HepG2 (cell line): ENCODE results near the gene FOXR1. TPM values are rescaled to one million over a fixed set of nuclear protein-coding genes. Genes with fewer than 3 reads are reported as not detected.
A peak's percentile ranks its signal among the peaks of the same experiment; 100 is the strongest.

Source experiments
- ATAC-seq: fragments of 200-7000 bp; cut with Tn5 transposase; 3 replicates; pipeline ENCODE4 v1.9.1; 2020; ENCODE audit warnings: mild to moderate bottlenecking, moderate library complexity
- BruUV-seq: library from RNA; stranded (reverse); fragments of 400-500 nt; replicated peaks from 2 replicates; lab custom pipeline; 2021; lab: Mats Ljungman, UMichigan
- CTCF ChIA-PET: fragments of 300-600 bp; formaldehyde crosslinking; extraction: SDS; loops from one replicate; lab custom pipeline; 2021; ENCODE audit warnings: low total read pairs, inconsistent platforms, low intra/inter-chr PET ratio; lab: Yijun Ruan, JAX
- POLR2A ChIA-PET: fragments of 350-600 bp; sonication (Branson Sonifier 250); formaldehyde crosslinking; loops from one replicate; lab custom pipeline; 2020; ENCODE audit warnings: antibody characterized with exemption, inconsistent platforms; lab: Yijun Ruan, JAX
- DNase-seq: peaks from one replicate; pipeline ENCODE4 v3.0.0-alpha.2; 2015; ENCODE audit warnings: low spot score
- FAIRE-seq: peaks from 3 replicates; lab custom pipeline; 2011; peaks lifted over from hg19 to GRCh38; lab: Jason Lieb, UNC
- H2AFZ ChIP-seq: one replicate; pipeline ENCODE4 v1.6.1; 2011; ENCODE audit warnings: low read length, inconsistent platforms
- H3K27ac ChIP-seq: fragments of 300-600 bp; 3 replicates; pipeline ENCODE4 v1.8.0; 2011; ENCODE audit warnings: mixed run types, mild to moderate bottlenecking, mixed read lengths, low read length, inconsistent platforms; ENCODE audit not compliant: insufficient read depth; ENCODE audit errors: extremely low read length
- H3K27me3 ChIP-seq, 2 experiments: fragments of 200-600 bp in 1 of 2; 2 replicates in 1 of 2; 3 replicates in 1 of 2; pipeline versions ENCODE4 v1.6.0 to v1.8.0; 2011; ENCODE audit warnings: low read length in 2 of 2, mild to moderate bottlenecking in 2 of 2, moderate library complexity in 2 of 2, inconsistent platforms in 1 of 2; ENCODE audit not compliant: insufficient read depth in 2 of 2, control insufficient read depth in 1 of 2
- H3K36me3 ChIP-seq, 2 experiments: fragments of 200-600 bp in 1 of 2; replicated peaks in 1 of 2; 2 replicates in 1 of 2; 3 replicates in 1 of 2; pipeline versions ENCODE4 v1.5.1 to v1.8.0; 2011; ENCODE audit warnings: low read length in 2 of 2, inconsistent platforms in 1 of 2; ENCODE audit not compliant: insufficient read depth in 2 of 2, control insufficient read depth in 1 of 2
- H3K4me1 ChIP-seq: 2 replicates; pipeline ENCODE4 v1.5.1; 2012; ENCODE audit warnings: low read length, inconsistent platforms; ENCODE audit not compliant: insufficient read depth
- H3K4me2 ChIP-seq: 2 replicates; pipeline ENCODE4 v1.6.0; 2011; ENCODE audit warnings: low read depth, low read length, inconsistent platforms
- H3K4me3 ChIP-seq, 3 experiments: fragments of 200-600 bp in 1 of 3; sonication (generic), shearing (Covaris generic) in 1 of 3; replicated peaks in 1 of 3; 2 replicates each; pipeline ENCODE4 v1.5.1; 2011 to 2016; ENCODE audit warnings: low read length in 3 of 3, inconsistent platforms in 2 of 3, low read depth in 2 of 3, mild to moderate bottlenecking in 2 of 3, control low read depth in 1 of 3, mixed read lengths in 1 of 3; ENCODE audit not compliant: insufficient read depth in 1 of 3
- H3K79me2 ChIP-seq: one replicate; pipeline ENCODE4 v1.6.1; 2011; ENCODE audit warnings: low read length, inconsistent platforms; ENCODE audit not compliant: insufficient read depth
- H3K9ac ChIP-seq: 2 replicates; pipeline ENCODE4 v1.6.0; 2011; ENCODE audit warnings: mild to moderate bottlenecking, low read depth, low read length, inconsistent platforms; ENCODE audit not compliant: insufficient read depth
- H3K9me3 ChIP-seq: 2 replicates; pipeline ENCODE4 v1.5.1; 2012; ENCODE audit warnings: mild to moderate bottlenecking, low read length
- H4K20me1 ChIP-seq: 2 replicates; pipeline ENCODE4 v1.6.0; 2011; ENCODE audit warnings: inconsistent platforms, mild to moderate bottlenecking, low read length, moderate library complexity; ENCODE audit not compliant: insufficient read depth
- AGO2 ChIP-seq: fragments of 200-400 bp; formaldehyde crosslinking; optimal IDR thresholded peaks from 2 replicates; pipeline ENCODE3; 2017; ENCODE audit warnings: mild to moderate bottlenecking, low read depth, low read length, moderate library complexity
- FOXJ3 ChIP-seq: sonication (generic); formaldehyde crosslinking; IDR thresholded peaks from 2 replicates; pipeline ENCODE4 v1.4.0; 2020; ENCODE audit warnings: missing genetic modification reagents, mild to moderate bottlenecking, borderline replicate concordance
- GABPB1 ChIP-seq: IDR thresholded peaks from 2 replicates; pipeline ENCODE4 v1.6.1; 2016; ENCODE audit warnings: mild to moderate bottlenecking, missing genetic modification reagents, moderate library complexity, missing compliant biosample characterization
- HNRNPL ChIP-seq: fragments of 200-400 bp; formaldehyde crosslinking; IDR thresholded peaks from 2 replicates; pipeline ENCODE4 v1.6.1; 2017; ENCODE audit warnings: mild to moderate bottlenecking, low read depth, low read length
- HNRNPLL ChIP-seq: fragments of 200-400 bp; formaldehyde crosslinking; IDR thresholded peaks from 2 replicates; pipeline ENCODE4 v1.6.1; 2017; ENCODE audit warnings: mild to moderate bottlenecking, low read depth, low read length; ENCODE audit not compliant: poor library complexity, severe bottlenecking
- MAZ ChIP-seq, 2 experiments: sonication (generic) in 1 of 2; formaldehyde crosslinking in 1 of 2; IDR thresholded peaks; 2 replicates each; pipeline versions ENCODE4 v1.5.0 to v1.6.1; 2012 to 2020; ENCODE audit warnings: low read depth in 2 of 2, mild to moderate bottlenecking in 2 of 2, borderline replicate concordance in 1 of 2, improper control_type of control experiment in 1 of 2, low read length in 1 of 2, missing genetic modification reagents in 1 of 2, moderate library complexity in 1 of 2
- MYNN ChIP-seq: sonication (generic); formaldehyde crosslinking; IDR thresholded peaks from 2 replicates; pipeline ENCODE4 v1.4.0; 2020; ENCODE audit warnings: mild to moderate bottlenecking, low read depth, missing genetic modification reagents
- NCOR1 ChIP-seq: fragments of 200-600 bp; sonication (generic); IDR thresholded peaks from 2 replicates; pipeline ENCODE4 v1.7.0; 2017; ENCODE audit warnings: antibody characterized with exemption, low read length, borderline replicate concordance
- RBM39 ChIP-seq: fragments of 200-400 bp; formaldehyde crosslinking; IDR thresholded peaks from one replicate; pipeline ENCODE4 v1.6.1; 2018; ENCODE audit warnings: antibody characterized with exemption, mild to moderate bottlenecking, low read depth, low read length; ENCODE audit not compliant: poor library complexity, severe bottlenecking
- SETDB1 ChIP-seq: sonication (generic); formaldehyde crosslinking; IDR thresholded peaks from 2 replicates; pipeline ENCODE4 v1.5.1; 2020; ENCODE audit warnings: missing genetic modification reagents, mild to moderate bottlenecking, borderline replicate concordance
- SIN3A ChIP-seq: IDR thresholded peaks from 2 replicates; pipeline ENCODE4 v1.6.1; 2011; ENCODE audit warnings: low read depth, mild to moderate bottlenecking, control low read depth, low read length, borderline replicate concordance
- SNAI1 ChIP-seq: sonication (generic); formaldehyde crosslinking; IDR thresholded peaks from 2 replicates; pipeline ENCODE4 v1.5.0; 2020; ENCODE audit warnings: mild to moderate bottlenecking, missing genetic modification reagents, borderline replicate concordance
- ZBTB7A ChIP-seq: sonication (generic); formaldehyde crosslinking; IDR thresholded peaks from 2 replicates; pipeline ENCODE4 v1.8.0; 2022; ENCODE audit warnings: mild to moderate bottlenecking, missing genetic modification reagents
- ZFY ChIP-seq: sonication (generic); formaldehyde crosslinking; IDR thresholded peaks from 2 replicates; pipeline ENCODE4 v1.4.0; 2020; ENCODE audit warnings: missing genetic modification reagents
- ZNF264 ChIP-seq: sonication (generic); formaldehyde crosslinking; IDR thresholded peaks from 2 replicates; pipeline ENCODE4 v1.4.0; 2020; ENCODE audit warnings: missing genetic modification reagents
- WGBS: methylation state at CpG from one replicate; pipeline ENCODE4 v1.1.6; 2017; ENCODE audit warnings: low lambda C conversion rate; 5-methylcytosine and 5-hydroxymethylcytosine counted together
- in situ Hi-C: cut with HindIII; loops from 2 replicates; pipeline ENCODE4 v1.10.0; 2017; ENCODE audit warnings: low pct_unique_long_range_greater_than_20kb; ENCODE audit not compliant: extremely low pct_ligation_motif_present
- intact Hi-C: fragments of 100-400 bp; cut with micrococcal nuclease; formaldehyde crosslinking; loops from one replicate; pipeline ENCODE4 v1.10.0; 2022; ENCODE audit not compliant: unreplicated experiment
- polyA plus RNA-seq, 8 experiments: library from polyadenylated mRNA; depleted of rRNA in 3 of 8; stranded (reverse) in 7 of 8; unstranded in 1 of 8; fragments of >200 nt; fragmentation: Illumina TruSeq in 4 of 8; extraction: Trizol in 4 of 8; gene quantifications; 2 replicates each; pipeline versions ENCODE4 v1.2.1 to v1.2.3, GENCODE V29; 2011 to 2016; ENCODE audit warnings: low read depth in 4 of 8, missing spikeins in 1 of 8, mixed read lengths in 1 of 8; ENCODE audit not compliant: insufficient read depth in 1 of 8
- total RNA-seq, 5 experiments: library from RNA; depleted of rRNA; stranded (reverse); fragments of >200 nt; fragmentation: Illumina TruSeq; extraction: Trizol; gene quantifications; 2 replicates each; pipeline ENCODE4 v1.2.3, GENCODE V29; 2016; ENCODE audit warnings: low read depth in 1 of 5
- TF ChIP-seq, protein P1 (sequence below): sonication (generic); formaldehyde crosslinking; IDR thresholded peaks from 2 replicates; pipeline ENCODE4 v1.4.0; 2020; ENCODE audit warnings: missing genetic modification reagents
- TF ChIP-seq, protein P2 (sequence below): sonication (generic); formaldehyde crosslinking; IDR thresholded peaks from 2 replicates; pipeline ENCODE4 v1.4.0; 2020; ENCODE audit warnings: mild to moderate bottlenecking, missing genetic modification reagents, borderline replicate concordance

FOXR1 gene
- total and polyA plus RNA-seq, 2 of the 13 experiments (the other 11 are each of a cell fraction or from before 2014, with no cell fraction given): not detected

DNA sequence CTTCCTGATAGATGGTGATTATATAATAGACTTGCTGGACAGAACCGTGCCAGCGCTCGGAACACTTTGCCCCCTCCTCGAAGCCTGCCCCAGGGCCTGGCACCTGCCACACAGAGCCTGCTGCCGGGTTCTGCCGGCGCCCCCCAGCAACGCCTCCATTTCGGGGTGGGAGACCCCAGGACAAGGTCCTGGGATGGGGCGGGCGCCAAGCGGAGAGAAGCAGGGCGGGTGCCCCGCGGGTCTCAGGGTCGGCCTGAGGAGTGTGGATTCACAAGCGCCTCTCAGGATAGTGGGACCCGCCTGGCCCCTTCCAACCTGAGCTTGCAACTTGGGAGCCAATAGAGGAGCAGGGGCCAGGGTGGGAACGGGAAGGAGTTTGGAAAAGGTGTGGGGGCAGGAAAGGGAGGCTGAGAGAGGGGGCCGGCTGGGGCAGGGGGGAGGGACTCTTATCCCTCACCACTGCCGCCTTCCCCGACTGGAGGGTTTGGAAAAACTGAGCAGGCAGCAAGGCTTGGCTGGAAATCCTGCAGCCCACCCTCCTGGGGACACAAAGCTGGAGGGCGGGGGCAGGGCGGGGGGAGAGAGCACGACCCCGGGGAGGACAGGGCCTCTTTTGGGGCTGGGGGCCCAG, 42.6 kb upstream of the FOXR1 start:
- DNase-seq: peak; percentile 36
- H3K4me2 ChIP-seq: peak overlapping the region; percentile 94
- ChIA-PET POLR2A (no interaction called here), CTCF (interaction anchor here (9.8 kb wide), 1 partner anchor 21 kb away, joined by 188 read pairs; no protein-coding TSS in a partner anchor)
- FAIRE-seq: no peak
- under 1% methylated on average over 16 of the region's 26 CpGs for WGBS
- intact Hi-C loops (loop anchor here (1.0 kb wide), 2 partner anchors 18 to 239 kb away; no protein-coding TSS in a partner anchor), in situ Hi-C loops (no loop called here)
- ATAC-seq: peak; percentile 41
- H3K9me3 ChIP-seq: no peaks in the 10 kb centered on the region
- no peaks in the 10 kb centered on the region for H3K36me3 ChIP-seq
- H3K9ac ChIP-seq: 0 out of 2 replicates have a peak overlapping the region, but pooled peaks have one; percentile 16
- H2AFZ ChIP-seq: no peak overlapping the region
- no peaks in the 10 kb centered on the region for H4K20me1 ChIP-seq
- no TSS peak for BruUV-seq
- H3K27me3 ChIP-seq: peaks cover 2 to 7% of the 10 kb centered on the region in 2 experiments; a peak in 3 of 5 replicates
- peaks cover 56% of the 10 kb centered on the region for H3K4me1 ChIP-seq
- H3K79me2 ChIP-seq: peaks cover 13% of the 10 kb centered on the region
- peak overlapping the region; percentile 50 for H3K27ac ChIP-seq
- H3K4me3 ChIP-seq: peak overlapping the region; percentile 71 to 89 (median 81)
- TF ChIP-seq HNRNPL (peak; percentile 87), NCOR1 (no peak), ZBTB7A (peak; percentile 31; the same call in 1 of the 2 replicates), GABPB1 (peak; percentile 6; the same call in 1 of the 2 replicates), MYNN (CRISPR knock-in tag) (peak; percentile 99), AGO2 (peak; percentile 44), SETDB1 (CRISPR knock-in tag) (no peak), SNAI1 (CRISPR knock-in tag) (peak; percentile 63; the same call in 1 of the 2 replicates), ZNF264 (CRISPR knock-in tag) (no peak), SIN3A (peak; percentile 10; the same call in 1 of the 2 replicates), FOXJ3 (CRISPR knock-in tag) (no peak), ZFY (CRISPR knock-in tag) (peak; percentile 13; the same call in 1 of the 2 replicates), RBM39 (peak; percentile 38), HNRNPLL (peak; percentile 29), MAZ (IDR thresholded peaks at IDR 0.05; ENCODE audit: borderline replicate concordance, low read depth, low read length) (peak; percentile 22; the same call in 1 of the 2 replicates), MAZ (CRISPR knock-in tag; IDR thresholded peaks at IDR 0.05; ENCODE audit: low read depth) (no peak)
- TF ChIP-seq, protein P1, sequence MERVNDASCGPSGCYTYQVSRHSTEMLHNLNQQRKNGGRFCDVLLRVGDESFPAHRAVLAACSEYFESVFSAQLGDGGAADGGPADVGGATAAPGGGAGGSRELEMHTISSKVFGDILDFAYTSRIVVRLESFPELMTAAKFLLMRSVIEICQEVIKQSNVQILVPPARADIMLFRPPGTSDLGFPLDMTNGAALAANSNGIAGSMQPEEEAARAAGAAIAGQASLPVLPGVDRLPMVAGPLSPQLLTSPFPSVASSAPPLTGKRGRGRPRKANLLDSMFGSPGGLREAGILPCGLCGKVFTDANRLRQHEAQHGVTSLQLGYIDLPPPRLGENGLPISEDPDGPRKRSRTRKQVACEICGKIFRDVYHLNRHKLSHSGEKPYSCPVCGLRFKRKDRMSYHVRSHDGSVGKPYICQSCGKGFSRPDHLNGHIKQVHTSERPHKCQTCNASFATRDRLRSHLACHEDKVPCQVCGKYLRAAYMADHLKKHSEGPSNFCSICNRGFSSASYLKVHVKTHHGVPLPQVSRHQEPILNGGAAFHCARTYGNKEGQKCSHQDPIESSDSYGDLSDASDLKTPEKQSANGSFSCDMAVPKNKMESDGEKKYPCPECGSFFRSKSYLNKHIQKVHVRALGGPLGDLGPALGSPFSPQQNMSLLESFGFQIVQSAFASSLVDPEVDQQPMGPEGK (CRISPR knock-in tag): peak; percentile 68; the same call in 1 of the 2 replicates
- TF ChIP-seq, protein P2, sequence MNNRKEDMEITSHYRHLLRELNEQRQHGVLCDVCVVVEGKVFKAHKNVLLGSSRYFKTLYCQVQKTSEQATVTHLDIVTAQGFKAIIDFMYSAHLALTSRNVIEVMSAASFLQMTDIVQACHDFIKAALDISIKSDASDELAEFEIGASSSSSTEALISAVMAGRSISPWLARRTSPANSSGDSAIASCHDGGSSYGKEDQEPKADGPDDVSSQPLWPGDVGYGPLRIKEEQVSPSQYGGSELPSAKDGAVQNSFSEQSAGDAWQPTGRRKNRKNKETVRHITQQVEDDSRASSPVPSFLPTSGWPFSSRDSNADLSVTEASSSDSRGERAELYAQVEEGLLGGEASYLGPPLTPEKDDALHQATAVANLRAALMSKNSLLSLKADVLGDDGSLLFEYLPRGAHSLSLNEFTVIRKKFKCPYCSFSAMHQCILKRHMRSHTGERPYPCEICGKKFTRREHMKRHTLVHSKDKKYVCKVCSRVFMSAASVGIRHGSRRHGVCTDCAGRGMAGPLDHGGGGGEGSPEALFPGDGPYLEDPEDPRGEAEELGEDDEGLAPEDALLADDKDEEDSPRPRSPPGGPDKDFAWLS: no peak
